Measurements from ENCODE around the gene C16orf90. TPM values are rescaled to one million over a fixed set of nuclear protein-coding genes. Genes with fewer than 3 reads are reported as not detected.

The C16orf90 gene
- total RNA-seq, 1 donor, result not detected

DNA sequence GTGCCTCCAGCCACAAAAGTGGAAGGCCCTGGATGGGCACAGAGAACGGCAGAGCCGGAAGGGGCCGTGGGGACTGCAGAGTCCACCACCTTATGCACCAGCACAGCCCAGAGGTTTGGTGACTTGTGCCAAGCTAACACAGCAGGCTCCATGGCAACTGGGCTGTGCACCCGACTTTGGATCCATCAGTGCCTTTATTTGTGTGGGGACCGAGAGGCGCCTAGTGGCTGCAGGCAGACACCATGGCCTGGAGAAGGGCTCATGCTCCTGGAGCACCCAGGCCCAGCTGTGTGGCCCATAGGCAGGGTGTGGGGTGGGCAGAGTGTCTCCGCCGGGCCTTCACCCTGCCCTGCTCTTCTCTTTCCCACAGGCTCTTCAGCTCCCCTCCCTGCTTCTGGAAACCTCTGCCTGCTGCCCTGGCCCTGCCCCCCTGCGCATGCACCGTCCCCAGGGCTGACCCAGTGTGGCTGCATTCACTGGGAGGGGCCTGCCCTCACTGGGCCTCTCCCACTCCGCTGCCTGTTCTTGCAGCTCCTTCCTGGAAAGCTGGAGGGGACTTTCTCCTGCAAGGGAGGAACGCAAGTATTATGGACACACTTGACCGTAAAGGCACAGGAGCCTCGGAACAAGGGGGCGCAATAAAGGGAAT lies 10.1 kb downstream of the C16orf90 start:
- no peak for TF ChIP-seq CTCF (IDR thresholded peaks at IDR 0.05; ENCODE audit: insufficient read depth, low read depth, low read length)
- H3K4me3 ChIP-seq (ENCODE audit: low read depth, low read length), result no peak overlapping the region
- DNase-seq (ENCODE audit: low read depth), result no peak

DNA sequence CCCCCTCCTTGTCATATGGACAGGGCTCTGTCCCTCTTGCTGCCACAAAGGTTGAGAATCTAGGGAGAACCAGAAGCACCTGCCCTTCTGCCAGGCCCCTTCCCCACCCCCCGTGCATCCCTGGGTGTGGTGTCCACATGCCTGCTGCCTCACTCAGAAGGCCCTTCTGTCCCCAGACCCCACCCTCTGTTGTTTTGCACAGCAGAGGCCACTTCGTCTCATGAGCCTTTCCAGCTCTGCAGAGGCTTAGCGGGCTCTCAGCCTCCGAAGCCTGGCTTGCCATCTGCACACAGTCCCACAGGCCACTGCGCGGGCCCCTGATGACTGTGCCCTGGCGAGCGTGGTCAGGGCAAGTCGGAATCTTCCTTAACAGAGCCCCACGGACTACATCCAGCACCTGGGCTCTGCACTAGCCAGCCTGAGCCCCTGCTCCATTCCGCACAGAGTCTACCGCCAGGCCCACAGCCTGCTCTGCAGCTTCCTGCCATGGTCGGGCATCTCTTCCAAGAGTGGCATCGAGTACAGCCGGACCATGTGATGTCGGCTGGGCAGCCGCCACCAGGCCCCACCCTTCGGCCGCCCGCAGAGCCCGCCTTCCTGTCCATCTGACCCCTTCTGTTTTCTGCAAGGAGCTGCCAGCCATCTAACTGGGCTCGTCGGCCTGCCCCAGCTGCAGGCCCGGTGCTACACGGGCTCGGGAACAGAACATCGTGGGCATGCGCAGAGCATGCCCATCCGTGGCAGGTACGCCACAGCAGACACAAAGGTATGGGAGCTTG lies 10.8 kb downstream of the C16orf90 start:
- DNase-seq (ENCODE audit: low read depth), result no peak
- no peak for TF ChIP-seq CTCF (IDR thresholded peaks at IDR 0.05; ENCODE audit: insufficient read depth, low read depth, low read length)
- H3K4me3 ChIP-seq (ENCODE audit: low read depth, low read length), result no peak overlapping the region

DNA sequence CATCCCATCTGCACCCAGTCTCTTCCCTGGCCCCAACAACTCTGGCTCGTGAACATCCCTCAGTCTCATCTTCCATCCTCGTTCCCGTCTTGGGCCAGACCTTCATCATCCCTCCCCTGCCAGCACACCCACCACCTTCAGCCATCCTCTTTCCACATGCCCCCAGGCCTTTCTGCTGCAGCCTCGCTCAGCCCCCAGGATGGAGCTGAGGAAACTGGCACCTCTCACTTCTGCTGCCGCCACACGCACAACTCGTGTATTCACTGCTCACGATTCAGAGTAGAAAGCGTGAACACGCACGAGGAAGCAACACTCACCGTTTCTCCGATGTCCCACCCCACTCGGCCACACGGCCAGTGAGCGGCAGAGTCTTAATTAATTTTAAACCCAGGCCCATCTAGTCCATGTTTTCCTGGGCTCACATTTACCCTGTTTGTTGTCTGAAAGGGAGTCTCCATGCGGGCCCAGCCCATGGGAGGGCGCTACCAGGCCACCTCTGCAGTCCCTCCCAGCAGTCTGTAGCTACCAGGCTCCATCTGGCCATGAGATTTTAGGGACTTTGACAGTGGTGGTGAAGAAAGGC lies 12.5 kb downstream of the C16orf90 start:
- no peak for DNase-seq (ENCODE audit: low read depth)
- no peak overlapping the region for H3K4me3 ChIP-seq (ENCODE audit: low read depth, low read length)
- no peak for TF ChIP-seq CTCF (IDR thresholded peaks at IDR 0.05; ENCODE audit: insufficient read depth, low read depth, low read length)

DNA sequence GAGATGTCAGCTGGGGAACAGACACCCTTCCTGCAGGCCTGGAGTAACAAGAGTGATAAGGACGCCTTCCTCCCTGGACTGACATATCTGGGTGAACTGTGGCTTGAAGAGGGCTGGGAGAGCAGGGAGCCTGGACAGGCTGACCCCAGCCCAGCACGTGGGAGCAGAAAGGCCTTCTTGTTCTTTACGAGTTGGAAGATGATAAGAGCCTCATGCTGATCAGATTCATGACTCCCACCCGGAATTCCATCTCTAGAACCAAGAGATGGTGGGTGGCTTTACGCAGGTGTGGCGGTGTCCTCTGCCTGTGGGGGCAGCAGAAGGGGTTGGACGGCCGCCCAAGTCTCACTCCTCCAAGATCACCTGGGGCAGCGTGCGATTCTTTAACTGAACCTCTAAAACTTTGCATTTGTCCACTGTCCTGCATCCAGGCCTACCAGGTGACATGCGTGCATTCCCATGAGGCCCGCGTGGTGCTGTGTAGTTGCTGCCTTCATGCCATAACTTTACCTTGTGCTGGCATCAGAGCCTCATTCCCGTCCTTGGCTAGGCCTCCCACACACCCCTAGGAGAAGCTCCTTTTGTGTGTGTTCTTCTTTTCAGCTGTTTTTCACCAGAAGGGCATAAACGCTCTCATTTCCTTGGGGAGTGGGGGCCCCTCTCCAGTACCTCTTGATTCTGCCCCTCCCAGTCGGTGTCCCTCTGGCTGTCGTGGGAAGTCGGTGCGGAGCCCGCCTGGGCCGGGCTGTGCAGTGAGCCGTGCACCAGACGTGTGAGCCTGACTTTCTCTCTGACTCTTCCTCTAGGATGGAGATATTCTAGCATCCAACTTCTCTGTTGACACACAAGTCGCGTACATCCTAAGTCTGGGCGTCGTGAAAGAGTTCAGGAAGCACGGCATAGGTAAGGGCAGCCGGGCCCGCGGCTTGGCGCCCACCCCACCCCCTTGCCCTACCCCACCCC lies 13.3 kb downstream of the C16orf90 start:
- no peak overlapping the region for H3K4me3 ChIP-seq (ENCODE audit: low read depth, low read length)
- DNase-seq (ENCODE audit: low read depth), result no peak
- no peak for TF ChIP-seq CTCF (IDR thresholded peaks at IDR 0.05; ENCODE audit: insufficient read depth, low read depth, low read length)

GRCh38 chr16:3480901-3481695 lies 14.2 kb downstream of the C16orf90 start:
- DNase-seq (ENCODE audit: low read depth), result no peak

More at GRCh38 chr16:3480901-3481695, 14.2 kb downstream of the C16orf90 start:
- H3K4me3 ChIP-seq (ENCODE audit: low read depth, low read length), result no peak overlapping the region
- TF ChIP-seq CTCF (IDR thresholded peaks at IDR 0.05; ENCODE audit: insufficient read depth, low read depth, low read length), result peak; percentile 9

All from fibroblast of villous mesenchyme (primary cell).